22Rv1 (cell line): ENCODE results near the gene DNAJC12.

Experiments used
- CTCF ChIP-seq: fragments of 450-650 bp; IDR thresholded peaks from 2 replicates; pipeline ENCODE4 v1.5.1; 2017; ENCODE audit warnings: mild to moderate bottlenecking
- ZFX ChIP-seq: fragments of 450-650 bp; IDR thresholded peaks from 2 replicates; pipeline ENCODE4 v1.6.1; 2017; ENCODE audit warnings: antibody characterized with exemption, borderline replicate concordance

- TF ChIP-seq CTCF (no peak), ZFX (no peak)
These were observed 25.1 kb upstream of the DNAJC12 start for GRCh38 chr10:67863094-67863493.
